GM19023 (cell line): Measurements from ENCODE around the gene REXO2.

Experiments
- ATAC-seq: cut with Tn5 transposase; IDR thresholded peaks from one replicate; pipeline ENCODE4 v1.9.1; 2021; ENCODE audit warnings: mild to moderate bottlenecking, moderate library complexity; ENCODE audit not compliant: unreplicated experiment

REXO2 gene

DNA sequence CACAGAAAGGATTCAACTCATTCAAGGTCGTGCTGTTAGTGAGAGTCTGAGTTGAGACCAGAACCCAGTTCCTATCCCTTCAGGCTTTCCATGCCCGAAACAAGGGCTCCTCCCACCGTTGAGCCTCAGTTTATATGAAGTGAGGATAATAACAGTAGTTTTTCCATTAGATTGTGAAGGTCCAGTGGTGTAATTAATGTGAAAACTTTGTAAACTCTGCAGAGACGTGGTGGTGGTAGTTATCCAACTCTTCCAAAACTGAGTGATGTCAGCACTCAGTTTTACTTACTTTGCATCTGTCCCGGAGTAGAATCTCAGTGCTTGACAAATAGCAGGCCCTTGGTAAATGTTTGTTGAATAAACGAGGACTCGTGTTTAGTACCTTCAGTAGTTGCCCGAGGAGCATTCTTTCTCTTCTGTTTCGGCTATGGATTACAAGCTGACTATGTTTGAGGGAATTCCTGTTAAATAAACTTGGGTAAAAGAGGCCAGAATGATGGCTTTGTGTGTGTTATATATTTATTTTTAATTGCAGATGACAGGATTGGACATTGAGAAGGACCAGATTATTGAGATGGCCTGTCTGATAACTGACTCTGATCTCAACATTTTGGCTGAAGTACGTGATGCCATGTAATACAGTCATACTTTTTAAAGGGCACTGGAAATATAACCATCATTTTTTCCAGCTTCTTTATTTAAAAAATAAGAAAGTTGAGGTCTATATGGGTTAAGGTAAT is 1.0 kb downstream of the REXO2 start:
- no peak for ATAC-seq

DNA sequence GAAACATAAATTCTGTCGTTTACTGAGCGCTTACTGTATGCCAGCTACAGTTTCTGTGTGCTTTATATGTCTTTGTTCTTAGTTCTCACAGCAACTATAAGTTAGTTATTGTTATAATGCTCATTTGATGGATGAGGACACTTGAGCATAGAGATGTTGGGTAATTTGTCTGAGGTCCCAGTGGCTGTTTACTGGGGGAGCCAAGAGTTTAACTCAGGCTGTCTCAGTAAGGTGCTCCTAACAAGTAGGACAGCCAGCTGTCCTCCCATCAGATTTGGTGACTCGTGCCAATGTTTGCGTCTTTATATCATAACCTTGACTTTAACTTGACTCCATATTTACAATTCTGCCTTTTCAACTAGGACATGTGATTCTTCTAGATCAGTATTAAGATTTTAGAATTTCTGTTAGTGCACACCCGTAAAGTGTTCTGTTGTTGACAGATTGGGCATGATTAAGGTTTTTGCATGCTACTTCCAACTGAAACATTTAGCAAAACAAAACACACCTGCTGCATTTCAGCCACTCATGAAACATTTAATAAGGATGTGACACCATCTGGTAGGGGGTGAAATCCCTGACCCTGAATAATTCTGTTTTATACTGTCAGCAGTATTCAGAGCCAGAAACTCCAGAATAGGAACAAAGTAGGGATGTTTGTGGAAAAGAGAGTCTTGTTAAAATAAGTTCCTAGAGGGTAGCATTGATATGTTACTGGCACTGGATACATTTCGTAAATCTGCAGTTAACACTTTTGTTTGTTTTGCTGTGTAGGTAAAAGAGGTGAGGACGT is 1.9 kb downstream of the REXO2 start:
- no peak for ATAC-seq

DNA sequence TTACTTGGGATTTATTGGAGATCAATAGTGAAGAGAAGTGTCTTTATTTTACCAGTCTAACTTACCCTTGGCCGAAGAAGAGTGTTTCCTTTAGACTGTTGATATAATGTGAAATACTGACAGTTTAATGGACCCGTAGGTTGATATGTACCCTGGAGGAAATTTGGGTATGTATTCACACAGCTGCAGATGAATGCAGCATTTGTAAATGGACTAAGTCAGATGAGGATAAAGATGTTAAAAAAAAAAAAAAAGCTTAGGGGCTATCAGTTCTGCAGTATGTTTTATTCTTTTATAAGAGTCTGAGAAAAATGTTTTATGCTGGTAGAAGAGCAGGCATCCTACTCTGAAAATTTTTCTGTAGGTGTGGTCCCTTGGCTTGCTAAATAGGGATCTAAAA is 2.7 kb downstream of the REXO2 start:
- no peak for ATAC-seq

DNA sequence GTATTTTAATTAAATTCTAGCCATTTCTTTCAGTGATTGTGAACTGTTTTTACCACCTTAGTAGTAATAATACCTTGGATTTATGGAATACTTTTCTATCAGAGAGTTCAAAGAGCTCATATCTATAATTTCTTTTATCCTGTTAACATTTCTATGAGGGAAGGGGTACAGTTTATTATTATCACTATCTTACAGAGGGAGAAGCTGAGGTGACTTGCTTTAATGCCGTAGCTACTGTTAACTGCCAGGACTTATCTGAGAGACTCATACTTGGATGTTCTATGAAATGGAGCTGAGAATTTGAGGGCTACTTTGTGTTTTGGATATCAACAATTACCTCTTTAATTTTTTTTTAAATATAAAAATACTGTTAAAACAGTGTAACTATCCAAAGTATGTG is 3.3 kb downstream of the REXO2 start:
- no peak for ATAC-seq

DNA sequence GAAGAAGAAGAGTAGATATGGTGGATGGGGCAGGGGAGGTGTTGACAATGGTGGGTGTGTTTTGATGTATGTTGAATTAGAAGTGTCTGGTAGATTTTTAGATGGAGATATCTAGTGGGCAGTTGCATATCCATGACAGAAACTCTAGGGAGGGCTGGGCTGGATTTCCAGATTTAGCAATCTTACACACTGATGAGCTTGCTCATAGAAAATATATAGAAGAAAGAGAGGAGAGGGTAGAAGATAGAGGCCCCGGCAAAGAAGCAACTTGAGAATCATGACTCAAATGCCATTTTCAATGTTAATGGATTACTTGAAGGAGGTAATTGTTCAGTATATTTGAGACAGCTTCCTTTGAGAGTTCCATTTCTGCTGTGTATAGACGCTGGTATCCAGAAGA is 8.2 kb downstream of the REXO2 start:
- no peak for ATAC-seq

DNA sequence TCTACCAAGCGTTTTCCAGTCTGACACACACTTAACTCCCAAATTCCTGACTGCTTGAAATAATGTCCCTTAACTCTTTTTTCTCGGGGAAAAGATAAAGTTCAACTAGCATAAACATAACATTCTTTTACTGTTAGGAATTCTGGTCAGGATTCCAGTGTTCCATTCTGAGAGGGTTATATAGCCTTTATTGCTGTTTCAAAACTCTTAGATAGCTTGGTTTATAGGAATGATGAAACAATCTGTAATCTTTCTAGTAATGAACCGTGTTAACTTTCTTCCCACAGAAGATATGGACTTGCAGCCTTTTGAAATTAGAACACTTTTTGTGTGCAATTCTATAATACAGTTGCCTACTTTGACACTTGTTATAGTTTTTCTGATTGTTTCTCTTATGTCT is 8.6 kb downstream of the REXO2 start:
- no peak for ATAC-seq

DNA sequence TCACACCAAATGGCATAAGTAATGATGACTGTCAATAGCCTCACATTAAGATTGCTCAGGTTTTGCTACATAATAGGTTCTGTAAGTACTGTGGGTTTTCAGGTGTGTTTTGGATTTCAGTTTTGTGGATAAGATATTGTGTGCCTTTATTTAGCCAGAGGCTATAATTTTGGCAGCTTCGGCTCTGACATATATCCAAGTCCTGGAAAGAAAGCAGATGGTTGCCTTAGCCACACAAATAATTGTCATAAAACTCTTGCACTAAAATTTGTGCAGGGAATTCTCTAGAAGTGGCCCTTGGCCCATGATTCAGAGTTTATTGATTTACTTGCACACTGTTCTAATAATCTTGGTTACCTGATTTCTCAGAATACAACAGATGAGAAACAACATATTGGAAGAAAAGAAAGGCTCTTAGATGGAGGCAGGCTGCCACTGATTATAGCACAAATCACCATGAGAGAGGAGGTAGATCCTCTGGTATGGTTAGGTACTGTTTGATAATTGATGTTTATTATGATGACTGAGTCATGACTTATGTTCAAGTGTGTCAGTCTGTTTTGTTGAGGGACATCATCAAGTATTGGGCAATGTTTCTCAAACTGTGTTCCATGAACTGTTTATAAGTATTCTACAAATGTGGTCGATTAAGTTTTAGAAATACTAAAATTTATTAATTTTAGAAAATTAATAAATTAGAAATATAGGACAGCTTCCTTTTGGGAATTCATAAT is 9.6 kb downstream of the REXO2 start:
- ATAC-seq = no peak

DNA sequence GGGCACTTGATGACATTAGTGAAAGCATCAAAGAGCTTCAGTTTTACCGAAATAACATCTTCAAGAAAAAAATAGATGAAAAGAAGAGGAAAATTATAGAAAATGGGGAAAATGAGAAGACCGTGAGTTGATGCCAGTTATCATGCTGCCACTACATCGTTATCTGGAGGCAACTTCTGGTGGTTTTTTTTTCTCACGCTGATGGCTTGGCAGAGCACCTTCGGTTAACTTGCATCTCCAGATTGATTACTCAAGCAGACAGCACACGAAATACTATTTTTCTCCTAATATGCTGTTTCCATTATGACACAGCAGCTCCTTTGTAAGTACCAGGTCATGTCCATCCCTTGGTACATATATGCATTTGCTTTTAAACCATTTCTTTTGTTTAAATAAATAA is 10.6 kb downstream of the REXO2 start:
- no peak for ATAC-seq

DNA sequence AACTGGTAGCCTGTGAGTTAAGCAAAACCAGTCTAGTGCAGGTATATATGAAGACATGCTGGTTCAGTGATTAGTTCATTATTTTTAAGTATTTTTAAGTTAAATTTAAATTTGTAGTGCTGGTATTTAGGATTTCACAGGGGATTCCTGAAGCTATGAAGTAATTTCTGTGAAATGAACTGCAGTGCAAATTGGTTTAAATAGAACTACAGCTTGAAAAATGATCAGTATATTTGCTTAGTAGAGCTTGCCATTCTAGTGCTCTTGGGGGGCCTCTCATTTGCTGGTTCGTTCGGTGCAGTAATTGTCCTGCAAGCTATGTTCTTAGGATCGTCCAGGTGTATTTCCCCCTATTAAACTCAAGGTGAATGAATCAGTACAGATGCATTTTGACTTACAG is 13.1 kb downstream of the REXO2 start:
- ATAC-seq = no peak

DNA sequence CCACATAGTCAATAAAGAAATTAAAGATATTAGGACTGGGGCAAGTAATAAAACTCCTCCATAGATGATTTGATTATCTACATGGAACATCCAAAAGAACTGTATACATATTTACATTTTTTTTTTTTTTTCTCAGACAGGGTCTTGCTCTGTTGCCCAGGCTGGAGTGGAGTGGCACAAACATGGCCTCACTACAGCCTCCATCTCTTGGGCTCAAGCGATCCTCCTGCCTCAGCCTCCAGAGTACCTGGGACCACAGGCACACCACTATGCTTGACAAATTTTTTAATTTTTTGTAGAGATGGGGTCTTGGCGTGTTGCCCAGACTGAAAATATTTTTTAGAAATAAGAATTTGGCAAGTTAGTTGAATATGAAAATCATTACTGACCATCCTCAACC is 24.7 kb downstream of the REXO2 start:
- ATAC-seq = no peak

DNA sequence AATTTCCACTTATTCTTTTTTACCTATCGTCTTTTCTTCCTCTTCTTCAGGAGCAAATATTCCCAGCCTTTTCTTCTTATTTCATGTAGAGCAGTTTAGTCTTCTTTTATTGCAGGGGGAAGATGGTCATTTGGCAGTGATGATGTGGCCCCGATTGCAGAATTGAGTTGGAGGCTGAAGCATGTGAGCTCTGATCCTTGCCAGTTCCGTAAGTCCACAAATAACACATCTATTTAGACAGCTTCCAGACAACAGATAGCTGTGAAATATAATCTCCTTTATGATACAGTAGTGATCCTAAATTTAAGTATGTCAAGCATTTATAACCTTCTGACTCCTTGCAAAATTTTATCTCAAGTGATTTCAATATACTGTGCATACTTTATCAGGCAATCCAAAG is 27.5 kb downstream of the REXO2 start:
- ATAC-seq = no peak

DNA sequence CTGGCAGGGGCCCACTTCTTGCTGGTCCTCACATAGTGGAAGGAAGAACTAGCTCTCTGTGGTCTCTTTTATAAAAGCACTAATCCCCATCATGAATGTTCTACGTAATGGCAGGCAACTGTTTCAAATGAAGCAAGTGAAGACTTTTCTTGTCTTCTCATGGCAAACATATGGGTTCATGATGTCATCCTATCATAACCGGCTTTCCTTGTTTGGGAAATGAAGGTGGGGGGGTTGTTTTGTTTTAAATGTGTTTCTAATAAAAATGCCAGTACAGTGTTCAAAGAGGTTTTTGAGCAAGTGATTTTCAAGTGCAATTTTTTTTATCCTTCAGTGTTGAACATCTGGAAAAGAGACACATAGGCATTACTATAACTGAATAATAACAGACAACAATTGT is 33.4 kb downstream of the REXO2 start:
- no peak for ATAC-seq

DNA sequence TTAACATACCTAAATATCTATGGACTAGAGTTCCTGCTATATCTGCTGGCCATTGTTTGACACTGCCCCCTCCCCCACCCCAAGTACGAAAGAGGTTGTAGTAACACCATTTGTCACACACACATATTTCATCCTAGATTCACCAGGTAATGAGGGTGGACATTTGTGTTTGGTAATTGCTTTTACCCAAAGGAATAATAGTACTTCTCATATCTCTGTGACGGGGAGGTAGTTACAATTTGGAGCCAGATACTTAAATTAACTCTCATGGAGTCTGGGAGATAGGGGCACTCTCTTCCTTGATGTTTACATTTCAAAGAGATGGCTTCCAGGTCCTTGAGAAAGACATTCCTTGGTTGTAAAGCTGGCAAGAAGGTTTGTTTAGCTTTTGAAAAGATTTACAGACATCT is 38.7 kb downstream of the REXO2 start:
- no peak for ATAC-seq

DNA sequence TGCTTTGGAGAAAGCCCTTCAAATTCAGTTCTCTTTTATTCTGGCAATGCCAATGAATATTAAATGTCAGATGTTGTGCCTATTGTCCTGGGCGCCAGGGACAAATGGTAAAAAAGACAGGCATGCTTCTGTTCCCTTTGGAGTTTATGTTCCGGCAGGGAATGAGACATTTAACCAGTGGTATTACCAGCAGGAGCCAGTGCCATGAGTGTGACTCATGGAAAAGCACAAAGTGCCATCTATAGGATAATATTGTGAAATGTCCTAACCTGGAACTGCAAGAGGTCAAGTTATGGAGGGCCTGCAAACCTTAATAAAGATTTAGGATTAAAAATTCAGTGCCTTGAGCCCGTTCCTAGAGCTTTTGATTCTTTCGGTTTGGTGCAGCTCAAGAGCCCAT is 39.5 kb downstream of the REXO2 start:
- no peak for ATAC-seq

DNA sequence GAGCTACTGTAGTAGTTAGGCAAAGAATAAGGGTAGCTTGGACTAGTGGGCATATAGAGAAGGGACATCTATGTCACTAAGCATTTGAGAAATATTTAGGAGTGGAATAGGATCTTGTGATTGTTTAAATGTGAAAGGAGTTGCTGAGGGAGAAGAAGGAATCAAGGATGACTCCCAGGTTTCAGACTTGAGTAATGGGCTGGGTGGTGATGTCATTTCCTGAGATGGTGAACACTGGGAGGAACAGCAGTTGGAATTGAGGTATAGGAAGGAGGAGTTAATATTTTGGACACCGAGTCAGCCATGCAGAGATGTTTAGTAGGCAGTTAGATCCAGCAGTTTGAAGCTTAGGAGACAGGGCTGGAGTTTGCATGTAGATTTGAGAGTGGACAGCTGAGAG is 40.1 kb downstream of the REXO2 start:
- no peak for ATAC-seq

DNA sequence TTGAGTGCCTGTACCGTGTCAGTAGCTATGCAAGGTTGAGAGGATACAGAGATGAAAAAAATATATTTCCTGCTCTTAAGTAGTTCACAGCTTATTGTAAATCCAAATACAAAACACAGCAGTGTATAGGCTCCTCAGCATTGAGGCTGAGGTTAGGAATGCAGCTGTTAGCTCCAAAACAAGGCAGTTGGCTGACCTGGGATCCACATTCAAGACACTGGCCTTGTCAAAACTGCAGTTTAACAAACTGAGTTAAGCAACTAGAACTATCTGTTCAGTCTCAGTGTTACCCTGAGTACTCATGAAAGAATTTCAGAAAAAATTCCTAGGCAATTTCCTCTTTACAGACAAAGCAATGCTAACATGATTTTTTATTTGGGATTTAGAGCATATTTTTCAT is 42.8 kb downstream of the REXO2 start:
- ATAC-seq = no peak

DNA sequence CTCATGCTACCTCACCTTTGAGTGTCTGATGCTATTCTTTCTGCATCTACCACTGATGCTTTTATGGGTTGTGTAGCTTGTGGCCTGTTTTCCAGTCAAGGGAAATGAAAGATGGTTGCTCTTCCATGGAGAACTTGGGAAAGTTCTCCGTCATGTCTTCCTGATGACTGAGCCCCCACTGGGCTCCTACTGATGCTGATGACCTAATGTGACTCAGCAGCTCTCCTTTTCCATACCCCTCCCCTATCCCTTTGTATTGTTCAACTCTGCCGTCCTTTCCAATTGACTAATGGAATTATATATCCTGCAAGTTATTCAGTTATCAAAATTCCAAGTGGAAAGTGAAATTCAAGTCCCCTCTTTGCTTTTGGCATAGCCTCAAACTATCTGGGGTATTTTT is 44.7 kb downstream of the REXO2 start:
- ATAC-seq = no peak

DNA sequence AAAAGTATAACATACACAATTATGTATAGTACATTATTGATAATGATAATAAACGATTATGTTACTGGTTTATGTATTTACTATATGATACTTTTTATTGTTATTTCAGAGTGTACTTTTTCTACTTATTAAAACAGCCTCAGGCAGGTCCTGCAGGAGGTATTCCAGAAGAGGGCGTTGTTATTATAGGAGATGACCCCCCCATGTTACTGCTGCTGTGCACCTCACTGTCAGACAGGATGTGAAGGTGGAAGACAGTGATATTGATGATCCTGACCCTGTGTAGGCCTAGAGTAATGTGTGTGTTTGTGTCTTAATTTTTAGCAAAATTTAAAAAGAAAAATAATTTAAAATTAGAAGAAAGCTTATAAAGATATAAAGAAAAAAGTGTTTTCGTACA is 57.6 kb downstream of the REXO2 start:
- ATAC-seq = no peak

DNA sequence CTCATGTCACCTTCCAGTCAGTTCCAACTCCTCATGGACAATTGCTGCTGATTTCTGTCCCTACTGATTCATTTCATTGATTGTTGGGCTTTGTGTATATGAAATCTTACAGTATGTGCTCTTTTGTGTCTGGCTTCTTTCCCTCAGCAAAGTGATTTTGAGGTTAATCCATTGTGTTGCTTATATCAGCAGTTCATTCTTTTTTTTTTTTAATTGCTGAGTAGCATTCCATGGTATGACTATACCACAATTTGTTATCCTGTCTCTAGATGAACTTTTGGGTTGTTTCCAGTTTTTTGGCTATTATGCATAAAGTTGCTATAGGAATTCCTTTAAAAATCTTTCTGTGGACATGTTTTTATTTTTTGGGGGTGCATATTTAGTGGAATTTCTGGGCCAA is 60.5 kb downstream of the REXO2 start:
- ATAC-seq = no peak
